Stimulated activated CD4-positive, alpha-beta T cell treated with anti-CD3 and anti-CD28 coated beads, Interleukin-1b, Interleukin-23, amount 100 ng/mL, for 24 hours (primary cell): Measurements from ENCODE around the gene ORC3.
"Not testable (repeated sequence)": the region's sequence is repeated elsewhere in the genome, so short reads cannot be mapped to it uniquely, and the experiment has no call there.

Source experiments
- DNase-seq, 4 experiments: peaks; one replicate each; pipeline ENCODE4 v3.0.0-alpha.2; 2020; ENCODE audit warnings: low read depth in 4 of 4, low spot score in 1 of 4

ORC3 gene

DNA sequence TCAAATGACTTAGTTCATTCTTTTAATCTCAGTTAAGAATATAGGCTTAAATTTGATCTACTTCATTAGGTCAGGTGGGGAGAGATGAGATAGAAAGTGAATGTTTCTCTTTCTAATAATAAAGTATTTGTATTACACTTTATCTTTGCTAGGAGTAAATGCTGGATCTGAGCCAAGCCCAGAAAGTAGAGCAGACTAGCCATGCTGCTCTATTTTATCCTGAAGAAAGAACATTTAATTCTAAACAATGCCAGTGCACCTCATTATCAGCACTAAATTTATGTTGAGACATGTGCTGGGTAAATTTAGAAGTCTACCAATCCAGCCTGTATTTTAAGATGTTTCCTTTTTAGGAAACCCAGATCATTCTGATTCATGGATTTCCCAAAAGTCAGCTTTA is 68.6 kb downstream of the ORC3 start:
- no peak for DNase-seq

DNA sequence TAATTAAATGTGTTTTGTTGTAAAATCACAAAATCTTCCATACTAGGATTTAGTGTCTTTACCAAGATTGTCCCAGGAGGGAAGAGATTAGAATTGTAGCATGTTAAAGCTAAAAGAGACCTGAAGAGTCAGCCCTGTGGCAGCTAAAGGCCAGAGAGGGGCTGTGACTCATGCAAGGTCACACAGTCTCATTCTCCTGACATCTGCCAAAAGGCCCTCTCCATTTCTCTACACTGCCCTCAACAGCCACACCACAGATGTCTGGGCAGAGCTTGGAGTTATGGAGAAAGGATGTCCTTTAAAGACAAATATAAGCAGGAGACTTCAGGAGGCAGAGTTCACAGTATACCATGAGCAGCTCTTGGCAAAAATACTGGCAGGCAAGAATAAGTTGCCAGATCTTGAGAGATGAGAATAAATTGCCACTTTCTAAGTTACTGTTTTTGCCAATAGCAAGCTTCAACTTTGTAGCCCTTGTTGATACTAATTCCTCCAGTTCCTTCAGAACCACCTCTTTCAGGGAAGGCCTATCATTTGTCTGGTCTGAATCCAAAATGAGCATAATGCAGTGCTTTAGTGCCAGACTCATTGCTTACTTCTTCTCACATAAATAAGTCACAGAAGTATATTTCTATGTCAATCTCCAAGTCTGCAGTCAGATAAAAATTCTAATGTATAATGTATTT is 70.4 kb downstream of the ORC3 start:
- no peak for DNase-seq

DNA sequence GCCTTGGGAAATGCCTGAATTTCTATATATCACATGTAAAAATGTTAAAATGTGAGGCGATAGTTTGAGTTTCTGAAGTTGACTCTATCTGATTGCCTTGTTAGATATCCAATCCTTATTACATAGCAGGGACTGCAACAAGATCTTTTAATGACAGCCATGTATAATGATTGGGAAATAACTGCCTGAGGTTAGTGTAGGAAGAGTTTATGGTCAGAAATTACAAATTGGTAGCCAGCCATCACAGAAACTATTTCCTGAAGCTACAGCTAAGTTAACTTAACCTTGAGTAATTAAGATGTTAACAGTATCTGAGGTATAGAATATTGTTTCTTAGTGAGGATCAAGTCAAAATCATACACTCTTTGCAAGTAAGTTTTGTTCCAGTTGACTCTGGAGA is 71.1 kb downstream of the ORC3 start:
- DNase-seq, result no peak

DNA sequence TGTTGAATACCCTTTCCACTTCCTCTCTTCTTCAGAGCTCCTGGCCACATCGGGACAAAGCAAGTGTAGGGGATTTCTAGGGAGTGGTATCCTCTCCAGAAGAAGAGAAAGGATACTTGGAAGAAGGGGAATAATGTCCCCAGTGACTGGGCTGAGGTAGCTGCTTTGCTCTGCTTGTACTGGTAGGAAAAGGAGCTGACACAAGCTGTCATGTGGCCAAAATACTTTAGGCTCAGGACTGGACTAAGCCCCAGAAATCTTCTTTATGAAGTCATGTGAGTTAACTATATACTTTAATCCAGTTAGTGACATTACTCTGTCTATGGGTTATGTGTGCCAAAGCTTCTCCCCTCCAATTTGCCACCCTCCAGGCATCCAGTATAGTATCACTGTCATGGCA is 71.6 kb downstream of the ORC3 start:
- no peak for DNase-seq

DNA sequence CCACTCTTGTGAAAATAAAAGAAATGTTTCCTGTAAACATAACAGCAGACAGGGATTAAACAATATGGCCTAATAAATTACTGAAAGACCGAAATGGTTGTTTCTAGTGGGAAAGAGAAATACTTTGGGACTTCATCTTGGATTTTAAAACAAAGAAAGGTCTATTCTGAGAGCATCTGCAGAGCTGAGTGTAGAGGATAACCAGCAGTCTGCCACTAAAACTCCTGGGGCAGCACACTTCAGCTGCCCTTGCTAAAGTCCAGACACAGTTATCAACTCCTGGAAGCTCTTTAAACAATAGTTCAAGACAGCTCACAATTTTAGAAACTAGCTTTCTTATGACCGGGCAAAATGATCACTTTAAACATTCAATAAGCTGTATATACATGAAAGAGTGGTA is 73.5 kb downstream of the ORC3 start:
- DNase-seq, result no peak

DNA sequence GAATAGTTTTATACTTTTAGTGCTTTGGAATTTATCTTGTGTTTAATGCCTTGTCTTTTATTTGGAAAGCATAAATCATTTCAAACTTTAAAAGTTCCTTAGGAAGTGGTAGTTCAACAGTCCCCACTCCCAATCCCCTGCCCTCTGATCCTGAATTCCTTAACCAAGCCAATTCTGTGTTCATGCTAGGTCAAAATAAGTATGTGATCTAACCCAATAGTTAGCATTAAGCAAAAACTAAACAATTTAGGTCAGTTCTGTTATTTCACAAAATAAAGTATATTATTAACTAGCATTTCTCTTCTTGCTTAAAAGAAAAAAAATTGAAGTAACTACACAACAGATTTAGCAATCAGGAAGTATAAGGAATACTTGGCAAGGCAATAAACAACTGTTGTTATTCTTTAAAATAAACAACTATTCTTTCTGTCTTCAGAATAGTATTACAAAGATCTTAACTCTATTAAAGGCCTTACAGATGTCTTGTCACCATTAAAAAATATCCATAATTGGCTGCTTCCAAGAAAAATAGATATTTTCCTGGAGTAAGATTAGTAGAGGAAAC is 75.1 kb downstream of the ORC3 start:
- DNase-seq, result no peak

DNA sequence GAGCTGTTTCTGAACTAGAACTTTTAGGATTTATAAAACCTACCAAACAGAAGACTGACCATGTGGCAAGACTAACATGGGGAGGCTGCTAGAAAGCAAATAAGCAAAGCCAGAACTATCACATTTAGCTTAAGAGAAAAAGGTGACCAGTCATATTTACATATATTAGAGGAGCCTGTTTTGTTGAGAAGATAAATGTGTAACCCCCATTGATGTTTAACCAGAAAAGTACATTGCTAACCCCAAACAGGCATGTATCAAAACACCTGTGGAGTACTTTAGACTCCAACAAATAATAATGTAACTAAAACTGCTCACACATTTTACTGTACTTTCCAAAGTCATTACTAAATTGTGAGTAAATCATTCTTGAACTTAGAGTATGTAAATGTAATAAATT is 77.1 kb downstream of the ORC3 start:
- no peak for DNase-seq

DNA sequence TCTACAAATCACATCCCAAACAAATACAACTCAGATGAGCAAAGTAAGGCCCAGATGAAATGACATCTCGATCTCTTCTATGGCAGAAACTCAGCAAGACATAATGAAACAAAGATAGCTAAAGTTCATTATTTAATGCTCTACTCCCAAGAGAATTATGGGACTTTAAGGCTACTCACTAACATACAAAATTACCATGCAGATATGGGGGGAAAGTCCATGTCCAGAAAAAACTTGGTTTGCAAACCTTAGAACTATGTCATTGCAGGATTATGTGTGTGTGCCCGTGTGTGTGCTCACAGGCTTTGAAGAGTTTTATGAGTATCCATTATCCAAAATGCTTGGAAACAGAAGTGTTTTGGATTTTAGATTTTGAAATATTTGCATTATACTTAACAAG is 78.1 kb downstream of the ORC3 start:
- DNase-seq, result no peak

DNA sequence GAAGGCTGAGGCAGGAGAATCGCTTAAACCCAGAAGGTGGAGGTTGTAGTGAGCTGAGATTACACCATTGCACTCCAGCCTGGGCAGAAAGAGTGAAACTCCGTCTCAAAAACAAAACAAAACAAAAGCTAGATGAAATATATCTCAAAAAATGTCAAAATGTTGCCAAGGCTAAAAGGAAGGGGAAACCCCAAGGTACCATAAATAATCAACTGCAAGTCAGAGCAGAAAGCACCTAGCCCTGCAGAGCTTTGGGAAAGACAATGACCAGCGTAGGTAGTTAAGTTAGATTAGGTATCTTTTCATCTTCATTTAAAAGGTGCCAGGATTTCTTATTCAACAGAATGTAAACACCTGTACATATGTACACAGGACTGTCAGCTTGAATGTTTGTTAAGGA is 79.1 kb downstream of the ORC3 start:
- DNase-seq, result no peak

DNA sequence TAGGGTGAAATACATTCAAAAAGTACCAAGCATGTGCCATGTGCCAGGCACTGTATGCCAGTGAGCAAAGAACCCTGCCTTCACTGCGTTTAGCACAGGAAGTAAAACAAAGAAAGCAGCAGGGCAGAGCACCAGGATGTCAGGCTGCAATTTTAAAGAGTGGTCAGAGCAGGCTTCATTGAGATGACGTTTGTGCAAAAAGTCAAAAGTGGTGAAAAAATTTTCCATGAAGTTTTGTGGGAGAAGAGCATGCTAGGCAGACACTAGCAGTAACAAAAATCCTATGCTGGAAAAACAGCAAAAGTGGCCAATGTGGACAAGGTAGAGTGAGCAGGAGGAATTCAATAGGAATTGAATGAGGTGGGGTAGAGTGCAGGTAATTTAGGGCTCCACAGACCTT is 80.8 kb downstream of the ORC3 start:
- no peak for DNase-seq

DNA sequence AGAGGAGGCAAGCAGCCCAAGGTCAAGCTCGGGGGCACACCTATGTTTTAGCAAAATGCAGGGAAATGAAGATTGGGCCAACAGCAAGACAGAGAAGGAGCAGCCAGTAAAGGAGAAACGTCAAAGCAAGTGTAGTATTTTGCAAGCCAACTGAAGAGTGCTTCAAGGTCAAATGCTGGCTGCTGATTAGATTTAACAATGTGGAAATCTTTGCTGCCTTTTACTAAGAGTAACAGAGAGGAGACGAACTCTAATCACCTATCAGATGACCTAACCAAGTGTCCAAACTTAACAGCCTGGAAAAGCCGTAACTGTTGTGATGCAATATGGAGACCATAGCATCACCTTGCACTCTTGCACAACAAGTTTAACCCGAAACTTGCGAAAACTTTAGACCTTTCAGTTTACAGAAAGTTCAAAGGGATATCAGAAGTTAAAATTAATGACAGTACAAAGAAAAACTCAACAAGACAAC is 81.7 kb downstream of the ORC3 start:
- DNase-seq, result no peak

DNA sequence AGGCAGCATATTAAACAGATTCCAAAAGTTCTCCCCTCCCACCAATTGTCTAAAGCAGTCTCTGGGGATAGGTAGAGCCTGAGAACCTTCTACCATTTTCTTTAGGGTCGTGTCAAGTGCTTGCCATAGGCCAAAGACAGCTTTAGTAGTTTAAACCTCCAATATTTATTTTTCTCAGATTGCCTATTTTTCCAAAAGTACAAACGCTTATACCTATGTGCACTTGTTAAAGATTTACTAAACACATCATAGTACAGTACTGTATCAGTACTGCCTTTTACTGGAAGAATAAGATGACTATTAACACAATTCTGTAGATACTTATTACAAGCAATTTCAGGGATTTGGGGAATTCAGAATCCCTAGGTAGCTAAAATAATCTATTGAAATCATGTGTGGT is 82.7 kb downstream of the ORC3 start:
- DNase-seq, result no peak

DNA sequence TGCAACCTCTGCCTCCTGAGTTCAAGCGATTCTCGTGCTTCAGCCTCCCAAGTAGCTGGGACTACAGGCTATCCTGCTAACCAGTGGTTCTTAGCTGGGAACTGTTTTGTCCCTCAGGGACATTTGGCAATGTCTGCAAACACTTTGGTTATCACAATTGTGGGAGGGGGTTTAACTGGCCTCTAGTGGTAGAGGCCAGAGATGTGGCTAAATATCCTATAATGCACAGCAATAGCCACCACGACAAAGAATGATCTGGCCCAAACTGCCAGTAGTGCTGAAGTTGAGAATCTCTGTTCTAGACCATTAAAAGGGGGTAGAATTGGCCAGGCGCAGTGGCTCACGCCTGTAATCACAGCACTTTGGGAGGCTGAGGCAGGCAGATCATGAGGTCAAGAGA is 83.3 kb downstream of the ORC3 start:
- DNase-seq, result no peak

DNA sequence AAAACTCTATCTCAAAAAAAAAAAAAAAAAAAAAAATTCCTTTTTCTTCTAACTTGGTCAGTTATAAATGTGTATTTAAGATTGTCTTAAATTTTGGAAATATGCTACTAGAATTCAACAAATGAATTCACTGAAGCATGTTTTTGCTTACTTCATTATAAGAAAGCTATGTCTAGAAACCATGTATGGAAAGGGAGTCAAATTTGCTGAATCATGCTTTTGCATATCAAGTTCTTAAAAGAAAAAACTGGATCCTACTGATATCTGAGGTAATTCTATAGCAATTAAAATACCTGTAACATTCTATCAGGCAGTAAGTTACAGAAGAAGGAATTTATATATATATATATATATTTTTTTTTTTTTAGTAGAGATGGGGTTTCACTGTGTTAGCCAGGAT is 84.4 kb downstream of the ORC3 start:
- DNase-seq, result no peak

DNA sequence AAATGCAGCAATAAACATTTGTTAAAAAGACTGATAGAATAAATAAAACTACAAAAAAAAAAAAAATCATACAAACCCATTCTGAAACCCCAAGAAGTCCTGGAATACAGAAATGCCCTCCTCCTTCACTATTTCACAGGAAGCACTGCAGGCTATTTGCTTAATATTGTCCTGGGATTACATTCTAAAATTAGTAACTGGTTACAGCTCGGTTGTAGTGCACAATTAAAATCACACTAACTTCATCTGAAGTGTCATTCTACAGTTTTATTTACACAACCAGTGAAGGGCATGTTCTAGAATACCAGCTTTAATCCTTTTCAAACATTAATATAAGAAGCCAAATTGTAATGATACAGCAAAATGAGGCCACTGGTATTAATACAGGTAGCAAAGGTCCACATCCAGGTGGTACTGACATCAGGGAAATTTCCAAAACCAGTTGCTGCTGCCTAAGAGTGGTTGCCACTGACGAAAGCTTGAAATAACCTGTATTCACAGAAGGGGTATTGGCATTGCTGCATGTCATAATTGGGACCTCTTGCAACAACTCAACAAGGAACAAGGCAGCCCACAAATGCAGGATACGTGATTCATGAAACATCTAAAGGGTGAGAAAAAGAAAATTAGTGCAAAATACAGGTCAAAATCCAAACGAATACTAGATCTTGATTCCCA is 85.2 kb downstream of the ORC3 start:
- DNase-seq, result no peak

DNA sequence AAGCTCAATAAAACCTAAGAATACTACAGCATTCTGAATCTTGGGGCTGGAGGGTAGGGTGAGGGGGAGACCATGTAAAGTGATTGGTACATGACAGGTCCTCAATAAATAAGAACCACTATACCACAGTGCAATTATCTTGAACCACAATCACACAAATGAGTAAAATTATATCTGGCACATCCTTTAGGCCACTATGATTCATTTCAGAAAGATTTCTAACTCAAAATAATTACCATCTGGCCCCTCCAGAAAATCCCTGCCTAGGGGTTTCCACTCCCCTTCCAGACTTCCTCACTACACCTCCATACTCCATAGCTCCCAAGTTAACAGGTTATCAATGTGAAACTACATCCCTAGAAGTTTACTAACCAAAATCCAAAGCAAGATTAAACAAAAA is 92.4 kb downstream of the ORC3 start:
- DNase-seq, result no peak

DNA sequence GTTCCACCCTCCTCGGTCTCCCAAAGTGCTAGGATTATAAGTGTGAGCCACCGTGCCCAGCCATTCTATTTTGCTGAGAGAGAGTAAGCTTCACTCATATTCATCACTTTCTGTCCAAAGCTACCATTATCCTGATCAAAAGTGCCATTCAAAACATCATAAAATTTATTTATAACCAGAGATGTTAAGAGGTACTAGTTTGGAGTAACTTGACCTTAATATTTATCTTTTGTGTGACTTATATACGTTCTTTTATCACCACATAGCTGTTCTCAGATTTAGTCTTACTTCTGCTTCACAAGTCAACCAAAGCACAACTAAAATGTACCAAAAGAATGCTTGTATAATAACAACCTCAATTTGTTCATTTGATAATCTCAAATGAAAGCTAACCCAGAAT is 94.0 kb downstream of the ORC3 start:
- DNase-seq, result no peak

DNA sequence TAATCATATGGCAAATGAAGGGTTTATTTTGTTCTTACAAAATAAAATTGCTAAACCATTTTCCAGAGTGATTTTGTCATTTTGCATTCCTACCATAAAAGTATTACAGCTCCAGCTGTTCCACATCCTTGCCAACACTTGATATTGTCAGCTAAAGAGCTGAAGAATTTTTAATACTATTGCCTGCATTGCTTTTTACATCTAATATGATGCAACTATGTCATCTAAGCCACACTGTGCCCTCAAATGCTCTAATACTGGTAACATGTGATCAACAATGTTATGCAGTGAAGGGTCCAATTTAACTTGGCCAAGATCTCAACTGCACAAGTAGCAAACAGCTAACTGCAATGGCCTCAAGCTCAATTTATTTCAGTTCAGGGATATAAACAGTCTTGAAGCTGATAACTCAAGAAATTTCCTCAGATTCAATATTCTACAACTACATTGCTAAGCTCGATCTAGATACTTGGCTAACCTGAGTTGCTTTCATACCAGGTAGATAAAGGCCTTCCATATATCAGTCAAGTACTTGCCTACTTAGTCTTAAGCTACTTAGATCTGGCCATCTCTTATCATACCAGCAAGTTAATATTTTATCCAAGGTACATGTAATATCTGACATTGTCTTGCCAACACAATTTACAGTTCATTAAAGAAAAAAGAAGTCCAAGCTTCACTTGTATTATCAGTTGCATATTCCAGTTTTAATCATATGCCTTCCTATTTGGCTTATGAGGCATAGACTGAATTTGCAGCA is 95.1 kb downstream of the ORC3 start:
- DNase-seq, result no peak

DNA sequence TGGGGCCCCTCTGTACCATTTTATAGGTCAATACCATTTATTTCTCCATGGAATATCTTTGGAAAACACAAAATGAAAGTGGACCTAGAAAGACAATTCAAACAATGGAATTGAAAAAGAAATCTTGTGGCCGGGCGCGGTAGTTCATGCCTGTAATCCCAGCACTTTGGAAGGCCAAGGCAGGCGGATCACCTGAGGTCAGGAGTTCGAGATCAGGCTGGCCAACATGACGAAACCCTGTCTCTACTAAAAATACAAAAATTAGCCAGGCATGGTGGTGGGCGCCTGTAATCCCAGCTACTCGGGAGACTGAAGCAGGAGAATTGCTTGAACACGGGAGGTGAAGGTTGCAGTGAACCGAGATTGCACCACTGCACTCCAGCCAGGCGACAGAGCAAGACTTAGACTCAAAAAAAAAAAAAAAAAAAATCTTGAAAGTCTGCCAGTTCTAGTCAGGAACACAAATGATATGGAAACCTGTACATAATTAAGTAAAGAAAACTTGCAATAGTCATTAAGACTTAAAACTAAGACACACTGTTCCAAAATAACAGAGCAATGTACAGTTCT is 96.8 kb downstream of the ORC3 start:
- not testable (repeated sequence) for DNase-seq

DNA sequence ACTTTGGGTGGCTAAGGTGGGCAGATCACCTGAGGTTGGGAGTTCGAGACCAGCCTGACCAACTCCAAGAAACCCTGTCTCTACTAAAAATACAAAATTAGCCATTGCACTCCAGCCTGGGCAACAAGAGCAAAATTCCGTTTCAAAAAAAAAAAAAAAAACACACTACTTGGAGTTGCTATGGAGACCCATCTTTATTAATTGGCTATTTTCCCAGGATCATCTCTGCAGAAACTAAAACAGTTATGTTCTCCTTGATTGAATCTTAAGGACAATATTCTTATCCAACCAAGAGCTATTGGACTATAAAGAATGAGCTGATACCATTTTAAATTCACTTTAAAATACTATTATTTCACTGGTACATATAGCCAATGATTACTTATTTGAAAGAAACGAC is 97.4 kb downstream of the ORC3 start:
- DNase-seq, result no peak

DNA sequence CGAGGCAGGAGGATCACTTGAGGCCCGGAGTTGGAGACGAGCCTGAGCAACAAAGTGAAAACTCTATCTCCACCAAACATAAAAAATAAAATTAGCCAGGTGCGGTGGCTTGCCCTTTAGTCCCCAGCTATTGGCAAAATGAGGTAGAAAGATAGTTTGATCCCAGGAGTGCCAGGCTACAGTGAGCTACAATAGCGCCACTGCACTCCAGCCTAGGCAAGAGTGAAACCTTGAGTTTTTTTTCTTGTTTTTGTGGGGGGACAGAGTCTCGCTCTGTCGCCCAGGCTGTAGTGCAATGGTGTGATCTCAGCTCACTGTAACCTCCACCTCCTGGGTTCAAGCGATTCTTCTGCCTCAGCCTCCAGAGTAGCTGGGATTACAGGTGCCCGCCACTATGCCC is 98.0 kb downstream of the ORC3 start:
- not testable (repeated sequence) for DNase-seq

DNA sequence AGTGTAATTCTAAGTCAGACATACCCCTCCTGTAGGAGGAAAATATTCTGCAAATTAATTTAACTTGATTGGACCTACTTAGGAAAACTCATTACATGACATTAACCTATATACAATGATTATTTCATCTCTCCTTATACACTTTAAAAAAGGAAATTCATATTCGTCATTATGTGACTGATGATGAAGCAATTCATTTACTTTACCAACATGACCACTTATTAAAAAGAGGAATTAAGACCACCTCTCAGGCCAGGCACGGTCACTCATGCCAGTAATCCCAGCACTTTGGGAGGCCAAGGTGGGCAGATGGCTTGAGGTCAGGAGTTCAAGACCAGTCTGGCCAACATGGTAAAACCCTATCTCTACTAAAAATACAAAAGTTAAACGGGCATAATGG is 100.5 kb downstream of the ORC3 start:
- DNase-seq, result no peak
